ENCODE results near the gene PGS1. TPM values are rescaled to one million over a fixed set of nuclear protein-coding genes. Genes with fewer than 3 reads are reported as not detected.

Gene PGS1
- total RNA-seq, 1 experiment from 2014 or later, result 42.5 TPM

GRCh38 chr17:78338486-78339259, 39.8 kb upstream of the PGS1 start:
- H3K27me3 ChIP-seq (replicated peaks; ENCODE audit: insufficient read depth, low read depth, low read length, poor library complexity), result no peaks in the 10 kb centered on the region
- no peak for DNase-seq (ENCODE audit: low spot score)
- H3K36me3 ChIP-seq (ENCODE audit: insufficient read depth, low read length, poor library complexity, severe bottlenecking), result no peaks in the 10 kb centered on the region
- CTCF ChIA-PET, result no interaction called here
- intact Hi-C loops (cut with micrococcal nuclease; ENCODE audit: unreplicated experiment), result no loop called here
- TF ChIP-seq, protein P1, sequence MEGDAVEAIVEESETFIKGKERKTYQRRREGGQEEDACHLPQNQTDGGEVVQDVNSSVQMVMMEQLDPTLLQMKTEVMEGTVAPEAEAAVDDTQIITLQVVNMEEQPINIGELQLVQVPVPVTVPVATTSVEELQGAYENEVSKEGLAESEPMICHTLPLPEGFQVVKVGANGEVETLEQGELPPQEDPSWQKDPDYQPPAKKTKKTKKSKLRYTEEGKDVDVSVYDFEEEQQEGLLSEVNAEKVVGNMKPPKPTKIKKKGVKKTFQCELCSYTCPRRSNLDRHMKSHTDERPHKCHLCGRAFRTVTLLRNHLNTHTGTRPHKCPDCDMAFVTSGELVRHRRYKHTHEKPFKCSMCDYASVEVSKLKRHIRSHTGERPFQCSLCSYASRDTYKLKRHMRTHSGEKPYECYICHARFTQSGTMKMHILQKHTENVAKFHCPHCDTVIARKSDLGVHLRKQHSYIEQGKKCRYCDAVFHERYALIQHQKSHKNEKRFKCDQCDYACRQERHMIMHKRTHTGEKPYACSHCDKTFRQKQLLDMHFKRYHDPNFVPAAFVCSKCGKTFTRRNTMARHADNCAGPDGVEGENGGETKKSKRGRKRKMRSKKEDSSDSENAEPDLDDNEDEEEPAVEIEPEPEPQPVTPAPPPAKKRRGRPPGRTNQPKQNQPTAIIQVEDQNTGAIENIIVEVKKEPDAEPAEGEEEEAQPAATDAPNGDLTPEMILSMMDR (conservative IDR thresholded peaks at IDR 0.05; ENCODE audit: low read depth, low read length), result no peak
- TF ChIP-seq EZH2 (IDR thresholded peaks at IDR 0.05; ENCODE audit: borderline replicate concordance, low read depth, low read length, poor library complexity, severe bottlenecking), result no peak
- H3K9me3 ChIP-seq (ENCODE audit: low read depth, low read length, poor library complexity, severe bottlenecking), result no peaks in the 10 kb centered on the region
- peaks cover 12% of the 10 kb centered on the region for H3K4me1 ChIP-seq (ENCODE audit: insufficient read depth, low read length, poor library complexity, severe bottlenecking)
- BruUV-seq (replicated peaks), result no TSS peak
- no peak overlapping the region for H3K27ac ChIP-seq (ENCODE audit: low read depth, low read length, poor library complexity, severe bottlenecking)
- POLR2A ChIA-PET (ENCODE audit: low non-redundant PET), result interaction anchor here (0.7 to 1.0 kb wide), 2 partner anchors 22 to 24 kb away, joined by 4 read pairs; no protein-coding TSS in a partner anchor
- H3K4me3 ChIP-seq (ENCODE audit: low read depth, low read length, poor library complexity, severe bottlenecking), result no peak overlapping the region

GRCh38 chr17:78340183-78340955, 38.1 kb upstream of the PGS1 start:
- TF ChIP-seq EZH2 (IDR thresholded peaks at IDR 0.05; ENCODE audit: borderline replicate concordance, low read depth, low read length, poor library complexity, severe bottlenecking), result no peak
- TF ChIP-seq, protein P1 (conservative IDR thresholded peaks at IDR 0.05; ENCODE audit: low read depth, low read length), result no peak
- Histone ChIP-seq H3K36me3 (ENCODE audit: insufficient read depth, low read length, poor library complexity, severe bottlenecking) (no peaks in the 10 kb centered on the region), H3K27me3 (replicated peaks; ENCODE audit: insufficient read depth, low read depth, low read length, poor library complexity) (no peaks in the 10 kb centered on the region), H3K4me3 (ENCODE audit: low read depth, low read length, poor library complexity, severe bottlenecking) (no peak overlapping the region), H3K9me3 (ENCODE audit: low read depth, low read length, poor library complexity, severe bottlenecking) (no peaks in the 10 kb centered on the region), H3K4me1 (ENCODE audit: insufficient read depth, low read length, poor library complexity, severe bottlenecking) (peaks cover 12% of the 10 kb centered on the region), H3K27ac (ENCODE audit: low read depth, low read length, poor library complexity, severe bottlenecking) (no peak overlapping the region)
- intact Hi-C loops (cut with micrococcal nuclease; ENCODE audit: unreplicated experiment), result no loop called here
- no TSS peak for BruUV-seq (replicated peaks)
- ChIA-PET CTCF (no interaction called here), POLR2A (ENCODE audit: low non-redundant PET) (no interaction called here)
- no peak for DNase-seq (ENCODE audit: low spot score)

- CTCF ChIA-PET, result no interaction called here
- Histone ChIP-seq H3K9me3 (ENCODE audit: low read depth, low read length, poor library complexity, severe bottlenecking) (no peaks in the 10 kb centered on the region), H3K4me1 (ENCODE audit: insufficient read depth, low read length, poor library complexity, severe bottlenecking) (peaks cover 12% of the 10 kb centered on the region), H3K27me3 (replicated peaks; ENCODE audit: insufficient read depth, low read depth, low read length, poor library complexity) (no peaks in the 10 kb centered on the region), H3K4me3 (ENCODE audit: low read depth, low read length, poor library complexity, severe bottlenecking) (peak overlapping the region; percentile 38), H3K36me3 (ENCODE audit: insufficient read depth, low read length, poor library complexity, severe bottlenecking) (no peaks in the 10 kb centered on the region), H3K27ac (ENCODE audit: low read depth, low read length, poor library complexity, severe bottlenecking) (no peak overlapping the region)
- POLR2A ChIA-PET (ENCODE audit: low non-redundant PET), result no interaction called here
- intact Hi-C loops (cut with micrococcal nuclease; ENCODE audit: unreplicated experiment), result no loop called here
- TF ChIP-seq EZH2 (IDR thresholded peaks at IDR 0.05; ENCODE audit: borderline replicate concordance, low read depth, low read length, poor library complexity, severe bottlenecking), result no peak
- TF ChIP-seq, protein P1 (conservative IDR thresholded peaks at IDR 0.05; ENCODE audit: low read depth, low read length), result no peak
- no peak for DNase-seq (ENCODE audit: low spot score)
- BruUV-seq (replicated peaks), result no TSS peak
Observed at GRCh38 chr17:78341559-78342448, 36.6 kb upstream of the PGS1 start.
